B cell (primary cell): ENCODE measurements around the gene LENEP. TPM values are rescaled to one million over a fixed set of nuclear protein-coding genes. Genes with fewer than 3 reads are reported as not detected.

ENCODE experiments used
- ATAC-seq: fragments of 200-7000 bp; cut with Tn5 transposase; one replicate; pipeline ENCODE4 v1.10.0; 2021; ENCODE audit warnings: low read depth, mild to moderate bottlenecking, moderate number of reproducible peaks, moderate library complexity
- CTCF ChIA-PET: fragments of 350-600 bp; sonication (Branson Sonifier 250); formaldehyde crosslinking; loops from one replicate; lab custom pipeline; 2021; ENCODE audit warnings: antibody characterized with exemption, inconsistent platforms; lab: Charles Lee
- POLR2A ChIA-PET: fragments of 350-600 bp; sonication (Branson Sonifier 250); formaldehyde crosslinking; loops from one replicate; lab custom pipeline; 2021; ENCODE audit warnings: antibody characterized with exemption; lab: Charles Lee
- DNase-seq: peaks from one replicate; pipeline ENCODE4 v3.0.0; 2013
- H2AFZ ChIP-seq: 2 replicates; pipeline ENCODE4 v1.6.1; 2012; ENCODE audit warnings: mild to moderate bottlenecking, low read depth, low read length; ENCODE audit not compliant: insufficient read depth, poor library complexity, severe bottlenecking
- H3K27ac ChIP-seq, 2 donors: 1 replicate in 1 of 2; 2 replicates in 1 of 2; pipeline ENCODE4 v1.5.1; 2012 to 2013; ENCODE audit warnings: low read length in 2 of 2, mild to moderate bottlenecking in 2 of 2, moderate library complexity in 1 of 2
- H3K27me3 ChIP-seq, 4 experiments: fragments of 200-600 bp in 1 of 4; sonication (generic) in 1 of 4; replicated peaks in 1 of 4; 1 replicate in 2 of 4; 2 replicates in 2 of 4; pipeline versions ENCODE4 v1.6.1 to v1.7.0; 2013 to 2016; ENCODE audit warnings: low read length in 3 of 4, mild to moderate bottlenecking in 2 of 4, mixed read lengths in 1 of 4, moderate library complexity in 1 of 4; ENCODE audit not compliant: insufficient read depth in 4 of 4, control insufficient read depth in 3 of 4; ENCODE audit errors: control extremely low read depth in 1 of 4
- H3K36me3 ChIP-seq, 2 experiments: replicated peaks in 1 of 2; 1 replicate in 1 of 2; 2 replicates in 1 of 2; pipeline versions ENCODE4 v1.6.1 to v1.7.1; 2013; ENCODE audit warnings: low read length in 1 of 2; ENCODE audit not compliant: insufficient read depth in 2 of 2, control insufficient read depth in 1 of 2; ENCODE audit errors: control extremely low read depth in 1 of 2, extremely low read depth in 1 of 2
- H3K4me1 ChIP-seq, 2 donors: fragments of 200-600 bp in 1 of 2; sonication (generic) in 1 of 2; 1 replicate in 1 of 2; 2 replicates in 1 of 2; pipeline versions ENCODE4 v1.5.1 to v1.6.1; 2013 to 2017; ENCODE audit warnings: low read length in 2 of 2; ENCODE audit not compliant: control insufficient read depth in 2 of 2, insufficient read depth in 2 of 2
- H3K4me2 ChIP-seq: replicated peaks from 2 replicates; pipeline ENCODE3; 2012; ENCODE audit warnings: mild to moderate bottlenecking, low read depth, low read length; ENCODE audit not compliant: poor library complexity, severe bottlenecking
- H3K4me3 ChIP-seq, 5 experiments: fragments of 200-600 bp in 1 of 5; sonication (generic) in 1 of 5; 1 replicate in 3 of 5; 2 replicates in 2 of 5; pipeline versions ENCODE4 v1.5.1 to v1.7.0; 2011 to 2016; ENCODE audit warnings: low read length in 4 of 5, mild to moderate bottlenecking in 4 of 5, low read depth in 2 of 5, control low read depth in 1 of 5, moderate library complexity in 1 of 5; ENCODE audit not compliant: insufficient read depth in 1 of 5; ENCODE audit errors: control extremely low read depth in 1 of 5, extremely low read depth in 1 of 5
- H3K79me2 ChIP-seq: fragments of 200-600 bp; sonication (generic); one replicate; pipeline ENCODE4 v1.6.0; 2016; ENCODE audit warnings: low read length; ENCODE audit not compliant: control insufficient read depth, insufficient read depth
- H3K9ac ChIP-seq: fragments of 200-600 bp; sonication (generic); 2 replicates; pipeline ENCODE4 v1.6.1; 2017; ENCODE audit warnings: mild to moderate bottlenecking, low read length, moderate library complexity
- H3K9me3 ChIP-seq, 3 donors: one replicate each; pipeline versions ENCODE4 v1.6.1 to v1.7.1; 2013; ENCODE audit warnings: low read length in 2 of 3; ENCODE audit not compliant: control insufficient read depth in 2 of 3, insufficient read depth in 1 of 3; ENCODE audit errors: control extremely low read depth in 1 of 3
- H4K20me1 ChIP-seq: 2 replicates; pipeline ENCODE4 v1.6.0; 2012; ENCODE audit warnings: mild to moderate bottlenecking, low read length; ENCODE audit not compliant: insufficient read depth, control insufficient read depth, poor library complexity, severe bottlenecking
- H3K27ac Mint-ChIP-seq: one replicate; pipeline ENCODE4 v1.8.0; 2021; ENCODE audit warnings: mixed read lengths
- H3K27me3 Mint-ChIP-seq: one replicate; pipeline ENCODE4 v1.8.0; 2021; ENCODE audit warnings: mixed read lengths
- H3K4me1 Mint-ChIP-seq: one replicate; pipeline ENCODE4 v1.8.0; 2021; ENCODE audit warnings: mixed read lengths
- H3K4me3 Mint-ChIP-seq: one replicate; pipeline ENCODE4 v1.8.0; 2021; ENCODE audit warnings: mixed read lengths
- H3K9me3 Mint-ChIP-seq: one replicate; pipeline ENCODE4 v1.8.0; 2022; ENCODE audit warnings: mixed read lengths; ENCODE audit not compliant: insufficient read depth
- EZH2 ChIP-seq: IDR thresholded peaks from 2 replicates; pipeline ENCODE4 v1.6.1; 2012; ENCODE audit warnings: borderline replicate concordance, low read depth, mild to moderate bottlenecking, moderate library complexity, low read length; ENCODE audit not compliant: insufficient read depth, poor library complexity, severe bottlenecking
- WGBS: methylation state at CpG from one replicate; pipeline ENCODE4 v1.1.5; 2013; ENCODE audit warnings: missing lambda C conversion rate; ENCODE audit not compliant: insufficient coverage; 5-methylcytosine and 5-hydroxymethylcytosine counted together
- intact Hi-C: fragments of 100-400 bp; cut with micrococcal nuclease; formaldehyde crosslinking; loops from one replicate; pipeline ENCODE4 v1.10.0; 2022
- polyA plus RNA-seq: library from polyadenylated mRNA; depleted of rRNA; stranded (reverse); fragments of >200 nt; gene quantifications from 2 replicates; pipeline ENCODE4 v1.2.3, GENCODE V29; 2012
- total RNA-seq, 2 donors: library from RNA; stranded (reverse); fragments of 120-200 nt in 1 of 2; gene quantifications; 1 replicate in 1 of 2; 2 replicates in 1 of 2; pipeline versions ENCODE4 v1.2.3 to v1.2.4, GENCODE V29; 2013 to 2022
- TF ChIP-seq, protein P1 (sequence below): fragments of 200-600 bp; IDR thresholded peaks from one replicate; pipeline ENCODE4 v1.8.0; 2022; ENCODE audit warnings: antibody characterized with exemption, mild to moderate bottlenecking

The LENEP gene
- total and polyA plus RNA-seq, 2 donors (not counting 1 experiment from before 2014, with no cell fraction given): 2.0 TPM; not detected in 1

DNA sequence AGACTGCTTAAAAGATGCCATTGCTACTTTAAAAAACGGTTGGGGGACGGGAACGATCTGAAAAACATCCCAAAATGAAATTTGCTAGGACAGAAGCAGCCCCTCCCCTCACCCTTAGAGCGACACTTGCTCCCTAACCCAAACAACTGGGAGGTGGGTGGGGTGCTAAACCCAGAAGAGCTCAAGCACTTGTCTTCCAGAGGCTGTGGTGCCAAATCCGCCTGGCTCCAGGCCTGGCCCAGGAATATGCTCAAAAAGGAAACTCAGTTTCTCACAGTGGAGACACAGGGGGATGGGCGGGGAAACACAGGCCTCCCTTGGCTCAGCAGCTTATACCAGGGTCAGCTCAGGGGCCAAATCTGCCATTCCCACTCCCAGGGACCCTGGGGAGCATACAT is 36.8 kb upstream of the LENEP start:
- H3K4me2 ChIP-seq: peak overlapping the region; percentile 85
- no peaks in the 10 kb centered on the region for H3K9me3 ChIP-seq
- Mint-ChIP-seq H3K27ac (peak overlapping the region; percentile 96), H3K4me1 (peaks cover 70% of the 10 kb centered on the region), H3K4me3 (peak overlapping the region; percentile 92), H3K27me3 (no peaks in the 10 kb centered on the region), H3K9me3 (no peaks in the 10 kb centered on the region)
- peaks cover 55 to 64% of the 10 kb centered on the region in 2 donors for H3K4me1 ChIP-seq
- peaks cover 64% of the 10 kb centered on the region for H4K20me1 ChIP-seq
- peak overlapping the region; percentile 97 for H3K9ac ChIP-seq
- intact Hi-C loops: loop anchor here (1.0 to 5.0 kb wide), 2 partner anchors 61 to 349 kb away; partner anchors contain the start of gene ADAR
- H3K79me2 ChIP-seq: peaks cover 88% of the 10 kb centered on the region
- 42% methylated on average over 5 of the region's 6 CpGs for WGBS
- peak overlapping the region; percentile 99 for H3K27ac ChIP-seq
- peak overlapping the region; percentile 71 to 97 (median 83) for H3K4me3 ChIP-seq
- ChIA-PET CTCF (interaction anchor here (1.0 to 6.1 kb wide), 12 partner anchors 17 to 397 kb away, joined by 3 to 46 read pairs (median 12); partner anchors contain the start of genes FLAD1 and PMVK), POLR2A (interaction anchor here (1.0 to 3.4 kb wide), 5 partner anchors 15 to 56 kb away, joined by 4 to 26 read pairs (median 6); partner anchors contain the start of genes CKS1B, PMVK and SHC1)
- peaks cover 0 to 28% of the 10 kb centered on the region in 2 experiments for H3K36me3 ChIP-seq
- TF ChIP-seq, protein P1, sequence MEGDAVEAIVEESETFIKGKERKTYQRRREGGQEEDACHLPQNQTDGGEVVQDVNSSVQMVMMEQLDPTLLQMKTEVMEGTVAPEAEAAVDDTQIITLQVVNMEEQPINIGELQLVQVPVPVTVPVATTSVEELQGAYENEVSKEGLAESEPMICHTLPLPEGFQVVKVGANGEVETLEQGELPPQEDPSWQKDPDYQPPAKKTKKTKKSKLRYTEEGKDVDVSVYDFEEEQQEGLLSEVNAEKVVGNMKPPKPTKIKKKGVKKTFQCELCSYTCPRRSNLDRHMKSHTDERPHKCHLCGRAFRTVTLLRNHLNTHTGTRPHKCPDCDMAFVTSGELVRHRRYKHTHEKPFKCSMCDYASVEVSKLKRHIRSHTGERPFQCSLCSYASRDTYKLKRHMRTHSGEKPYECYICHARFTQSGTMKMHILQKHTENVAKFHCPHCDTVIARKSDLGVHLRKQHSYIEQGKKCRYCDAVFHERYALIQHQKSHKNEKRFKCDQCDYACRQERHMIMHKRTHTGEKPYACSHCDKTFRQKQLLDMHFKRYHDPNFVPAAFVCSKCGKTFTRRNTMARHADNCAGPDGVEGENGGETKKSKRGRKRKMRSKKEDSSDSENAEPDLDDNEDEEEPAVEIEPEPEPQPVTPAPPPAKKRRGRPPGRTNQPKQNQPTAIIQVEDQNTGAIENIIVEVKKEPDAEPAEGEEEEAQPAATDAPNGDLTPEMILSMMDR: no peak
- TF ChIP-seq EZH2: no peak
- no peaks in the 10 kb centered on the region for H3K27me3 ChIP-seq
- DNase-seq (no peak), ATAC-seq (no peak)
- peak overlapping the region; percentile 63 for H2AFZ ChIP-seq

DNA sequence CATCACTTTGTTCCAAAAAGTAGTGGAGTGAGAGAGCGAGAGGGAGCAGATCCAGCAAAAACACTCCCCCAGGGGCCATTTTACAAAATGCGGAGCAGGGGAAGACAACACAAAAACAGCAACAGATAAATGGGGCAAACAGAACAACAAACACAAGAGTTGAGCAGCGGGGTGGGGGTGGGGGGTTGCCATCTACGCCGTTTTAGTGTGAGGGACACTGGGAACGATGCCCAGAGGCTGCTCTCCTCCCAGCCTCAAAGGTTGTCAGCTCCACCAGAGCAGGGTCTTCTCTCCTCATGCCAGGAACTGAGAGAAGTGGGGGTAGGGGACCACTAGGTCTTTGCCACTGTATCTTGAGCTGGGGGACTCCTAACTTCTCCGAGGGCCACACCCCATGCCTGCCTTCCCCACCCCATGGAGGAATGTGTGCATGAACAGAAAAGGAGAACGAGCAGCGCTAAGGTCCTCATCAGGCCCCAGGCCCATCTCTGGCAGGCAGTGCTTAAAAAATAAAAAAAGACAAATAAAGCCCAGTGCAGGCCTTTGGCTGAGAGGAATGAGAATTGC is 36.2 kb upstream of the LENEP start:
- Histone ChIP-seq H3K4me2 (peak overlapping the region; percentile 85), H3K79me2 (peaks cover 85% of the 10 kb centered on the region), H3K9ac (no peak overlapping the region), H3K27ac (no peak overlapping the region), H3K4me3 (no peak overlapping the region), H2AFZ (no peak overlapping the region), H4K20me1 (peaks cover 58% of the 10 kb centered on the region), H3K4me1 (peaks cover 50 to 58% of the 10 kb centered on the region in 2 donors), H3K9me3 (no peaks in the 10 kb centered on the region), H3K36me3 (peaks cover 0 to 26% of the 10 kb centered on the region in 2 experiments), H3K27me3 (no peaks in the 10 kb centered on the region)
- Mint-ChIP-seq H3K27me3 (no peaks in the 10 kb centered on the region), H3K4me1 (peaks cover 64% of the 10 kb centered on the region), H3K27ac (peak overlapping the region; percentile 96), H3K9me3 (no peaks in the 10 kb centered on the region), H3K4me3 (peak overlapping the region; percentile 53)
- no peak for ATAC-seq
- intact Hi-C loops: loop anchor here (5.0 kb wide), 1 partner anchor 350 kb away; the partner anchor contains the start of gene ADAR
- DNase-seq: no peak
- POLR2A ChIA-PET: interaction anchor here (1.0 kb wide), 1 partner anchor 55 kb away, joined by 6 read pairs; no protein-coding TSS in a partner anchor
- CTCF ChIA-PET: interaction anchor here (2.9 to 6.1 kb wide), 3 partner anchors 42 to 128 kb away, joined by 12 to 46 read pairs (median 34); no protein-coding TSS in a partner anchor
- TF ChIP-seq EZH2: no peak
- TF ChIP-seq, protein P1: no peak
- 96% methylated on average over 4 of the region's 9 CpGs for WGBS
